Left renal pelvis (tissue), 4 donors: Measurements from ENCODE around the gene KCND3. TPM values are rescaled to one million over a fixed set of nuclear protein-coding genes. Genes with fewer than 3 reads are reported as not detected.

Experiments used
- DNase-seq, 4 donors: peaks; one replicate each; pipeline ENCODE4 v3.0.0-alpha.2; 2013; ENCODE audit warnings: low read depth in 4 of 4, low spot score in 3 of 4
- polyA plus RNA-seq, 4 donors: library from polyadenylated mRNA; unstranded; fragments of 120-200 nt; gene quantifications; one replicate each; pipeline ENCODE4 v1.2.1, GENCODE V29; 2013; ENCODE audit not compliant: insufficient read length in 4 of 4

KCND3 gene
- 1 to 10 TPM; 1.4 to 3.5 (median 1.9) TPM for polyA plus RNA-seq

DNA sequence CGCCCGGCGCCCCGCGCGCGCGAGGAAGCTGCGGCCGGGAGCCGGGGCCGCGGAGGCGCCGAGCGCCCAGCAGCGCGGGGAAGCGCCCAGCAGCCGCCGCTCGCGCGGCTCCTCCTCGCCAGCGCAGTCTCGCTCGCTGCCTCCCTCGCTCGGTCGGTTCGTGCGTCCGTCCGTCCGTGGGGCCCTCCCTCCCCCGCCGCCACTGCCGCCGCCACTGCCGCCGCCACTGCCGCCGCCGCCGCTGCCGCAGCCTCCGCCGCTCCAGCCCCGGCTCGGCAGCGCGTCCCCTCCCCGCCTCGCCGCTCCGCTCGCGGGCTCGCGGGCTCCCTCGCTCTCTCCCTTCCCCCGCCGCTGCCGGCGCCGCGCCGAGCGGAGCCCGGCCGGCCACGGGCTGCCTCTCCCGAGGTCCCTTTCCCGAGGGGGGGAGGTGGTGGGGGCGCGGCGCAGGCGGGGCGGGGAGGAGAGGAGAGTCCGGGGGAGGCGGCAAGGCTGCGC lies at the start of gene KCND3:
TSS of gene KCND3 (minus strand) at position 138 of the 495 bp plus-strand sequence.
- no peak for DNase-seq

- no peak for DNase-seq
Observed at GRCh38 chr1:112034277-112034676, 44.8 kb upstream of the KCND3 start.

GRCh38 chr1:112033439-112034120 lies 44.1 kb upstream of the KCND3 start:
- DNase-seq, result no peak

DNA sequence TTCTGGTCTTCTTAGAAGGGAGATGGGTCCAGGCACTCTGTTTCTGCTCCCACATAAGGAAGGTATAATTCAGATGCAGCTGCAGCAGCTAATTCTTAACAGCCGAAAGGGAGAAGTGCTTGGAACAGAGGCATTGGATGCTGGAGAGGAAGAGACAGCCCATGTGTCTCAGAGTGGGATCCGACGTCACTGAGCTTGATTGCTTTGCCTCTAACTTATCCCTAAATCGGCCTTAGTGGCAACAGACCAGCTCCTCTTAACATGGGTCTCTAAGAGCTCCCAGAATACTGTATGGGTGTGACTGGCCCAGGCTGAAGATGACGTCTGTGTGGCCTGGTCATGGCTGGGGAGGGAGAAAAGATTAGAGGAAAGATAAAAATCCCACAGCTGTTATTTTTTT lies 40.7 kb upstream of the KCND3 start:
- DNase-seq, result no peak

DNA sequence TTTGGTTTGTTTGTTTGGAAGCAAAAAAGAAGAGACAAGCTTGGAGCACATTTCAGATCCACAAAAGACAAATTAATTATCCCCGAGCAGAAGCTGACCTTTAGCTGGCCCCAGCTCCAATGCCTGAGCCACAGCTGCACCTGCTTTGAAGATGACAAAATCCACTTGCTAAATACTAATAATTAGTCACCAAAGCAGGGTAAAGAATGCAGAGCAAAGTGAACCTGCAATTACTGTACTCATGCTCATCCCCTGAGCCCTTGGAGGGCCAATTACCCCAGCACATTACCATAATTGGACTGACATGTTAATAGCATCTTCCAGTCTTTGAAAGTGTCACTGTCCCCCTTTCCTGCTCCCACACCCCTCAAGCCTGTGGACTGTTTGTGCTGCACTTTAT lies 38.2 kb upstream of the KCND3 start:
- DNase-seq, result no peak

- DNase-seq, result no peak
Observed at GRCh38 chr1:112026501-112026900, 37.0 kb upstream of the KCND3 start.

DNA sequence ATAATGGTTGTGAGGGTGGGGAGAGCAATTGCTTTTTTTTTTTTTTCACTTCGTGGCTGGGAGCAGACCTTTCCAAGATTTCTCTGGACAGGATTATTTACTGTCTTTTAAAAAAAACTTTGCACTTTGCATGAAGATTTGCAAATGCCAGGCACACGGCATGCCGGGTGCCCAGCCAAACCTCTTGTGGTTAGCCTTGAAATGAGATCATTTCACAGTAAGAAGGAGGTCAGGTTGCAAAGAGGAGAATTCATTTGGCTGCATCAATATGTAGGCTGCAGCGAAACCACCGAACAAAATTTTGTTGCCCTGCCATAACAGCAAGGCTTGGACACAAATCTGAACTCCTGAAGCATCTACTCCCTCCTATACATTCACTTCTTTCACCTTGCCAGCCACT lies 36.5 kb upstream of the KCND3 start:
- no peak for DNase-seq

DNA sequence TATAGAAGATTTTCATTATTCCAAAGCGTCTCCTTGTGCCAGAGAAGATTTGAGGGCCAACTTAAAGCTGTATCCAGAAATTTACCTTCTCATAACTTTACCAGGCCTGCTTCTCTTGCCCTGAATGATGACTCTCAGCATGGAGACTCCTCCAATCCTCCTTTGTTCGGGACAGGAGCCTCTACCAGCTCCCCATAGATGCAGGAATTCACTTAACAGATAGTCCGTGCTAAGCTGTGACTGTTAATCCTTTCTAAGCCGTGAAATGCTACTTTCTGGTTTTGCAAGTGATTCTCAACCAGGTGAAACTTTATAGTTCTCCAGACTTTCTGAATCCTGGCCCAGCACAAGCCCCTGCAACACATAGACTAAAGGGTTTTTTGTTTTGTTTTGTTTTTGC lies 31.8 kb upstream of the KCND3 start:
- no peak for DNase-seq

GRCh38 chr1:112017183-112017582 lies 27.7 kb upstream of the KCND3 start:
- DNase-seq, result no peak

DNA sequence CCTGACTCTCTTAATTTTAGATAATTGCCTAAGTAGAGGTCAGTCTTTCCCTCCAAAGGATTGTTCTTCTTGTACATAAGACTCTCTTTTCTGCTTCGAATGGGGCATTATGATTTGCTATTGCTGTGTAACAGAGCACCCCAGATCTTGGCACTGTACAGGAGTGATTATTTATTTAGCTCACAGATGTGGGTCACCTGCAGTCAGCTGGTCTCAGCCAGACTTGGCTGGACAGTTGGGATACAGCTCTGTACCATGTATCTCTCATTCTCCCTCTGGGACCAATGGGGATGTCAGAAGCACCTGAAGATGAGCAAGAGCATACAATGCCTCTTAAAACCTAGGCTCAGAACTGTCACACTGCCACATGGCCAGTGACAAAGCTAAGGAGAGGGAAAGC lies 23.4 kb upstream of the KCND3 start:
- no peak for DNase-seq

DNA sequence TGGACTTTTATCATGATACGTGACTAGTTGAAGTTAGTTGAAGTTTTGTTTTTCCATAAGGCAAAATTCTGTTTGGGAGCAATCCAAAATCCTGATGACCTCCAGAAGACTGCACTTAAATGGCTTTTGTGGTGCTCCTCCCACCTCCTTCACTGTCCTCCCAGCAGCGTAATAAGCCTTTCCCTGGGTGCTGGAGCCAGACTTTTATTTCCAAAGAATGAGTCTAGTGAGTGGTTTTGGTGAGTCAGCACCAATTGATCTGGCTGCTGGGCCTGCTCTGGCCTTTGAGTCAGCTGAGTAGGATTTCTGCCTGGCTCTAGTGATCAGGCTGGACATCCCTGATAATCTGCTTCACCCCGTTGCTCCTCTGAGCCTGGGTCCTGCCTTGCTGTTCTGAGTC lies 21.7 kb upstream of the KCND3 start:
- no peak for DNase-seq

- no peak for DNase-seq
Observed at GRCh38 chr1:112007169-112007568, 17.7 kb upstream of the KCND3 start.

GRCh38 chr1:112006416-112007025 lies 17.1 kb upstream of the KCND3 start:
- DNase-seq, result no peak

DNA sequence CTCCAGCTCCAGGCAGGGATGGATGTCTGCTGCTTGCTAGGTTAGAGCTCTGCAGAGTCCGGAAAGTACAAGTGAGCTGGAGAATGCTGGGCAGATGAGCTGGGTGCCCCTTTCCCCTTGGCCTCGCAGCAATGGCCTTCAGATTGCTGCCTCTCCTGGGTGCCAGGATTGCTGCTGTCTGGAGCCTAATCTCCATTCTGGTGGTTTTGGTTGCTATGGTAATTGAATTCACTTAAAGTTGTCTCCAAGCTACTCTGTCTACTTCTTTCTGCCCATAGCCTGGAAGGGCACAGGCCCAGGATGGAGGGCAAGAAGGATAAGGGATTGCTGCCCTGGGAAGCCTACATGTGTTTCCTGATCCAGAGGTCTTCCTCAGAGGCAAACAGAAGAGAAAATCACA lies 14.6 kb upstream of the KCND3 start:
- no peak for DNase-seq

GRCh38 chr1:112002514-112002913 lies 13.0 kb upstream of the KCND3 start:
- DNase-seq, result no peak

GRCh38 chr1:112001436-112001835 lies 12.0 kb upstream of the KCND3 start:
- DNase-seq, result no peak

DNA sequence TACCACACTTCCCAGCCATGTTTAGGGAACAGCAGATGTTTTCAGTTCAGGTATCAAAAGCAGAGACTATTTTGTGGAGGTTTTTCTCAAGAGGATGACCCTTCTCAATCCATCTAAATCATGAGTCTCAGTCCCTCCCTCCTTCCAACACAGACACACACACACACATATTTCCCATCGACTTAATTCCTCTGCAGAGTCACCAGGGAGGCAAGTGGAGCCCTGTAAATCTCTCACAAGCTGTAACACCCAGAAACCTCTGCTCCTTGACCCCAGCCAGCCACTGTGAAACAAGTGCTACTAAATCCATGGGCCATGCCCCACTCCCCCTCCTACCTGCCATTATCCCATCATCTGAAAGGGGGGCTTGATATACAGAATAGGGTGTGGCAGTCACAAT lies 10.6 kb upstream of the KCND3 start:
- DNase-seq, result no peak

- DNase-seq, result no peak
Observed at GRCh38 chr1:111998332-111998731, 8.9 kb upstream of the KCND3 start.

GRCh38 chr1:111992476-111992875 lies 3.0 kb upstream of the KCND3 start:
- DNase-seq, result no peak

DNA sequence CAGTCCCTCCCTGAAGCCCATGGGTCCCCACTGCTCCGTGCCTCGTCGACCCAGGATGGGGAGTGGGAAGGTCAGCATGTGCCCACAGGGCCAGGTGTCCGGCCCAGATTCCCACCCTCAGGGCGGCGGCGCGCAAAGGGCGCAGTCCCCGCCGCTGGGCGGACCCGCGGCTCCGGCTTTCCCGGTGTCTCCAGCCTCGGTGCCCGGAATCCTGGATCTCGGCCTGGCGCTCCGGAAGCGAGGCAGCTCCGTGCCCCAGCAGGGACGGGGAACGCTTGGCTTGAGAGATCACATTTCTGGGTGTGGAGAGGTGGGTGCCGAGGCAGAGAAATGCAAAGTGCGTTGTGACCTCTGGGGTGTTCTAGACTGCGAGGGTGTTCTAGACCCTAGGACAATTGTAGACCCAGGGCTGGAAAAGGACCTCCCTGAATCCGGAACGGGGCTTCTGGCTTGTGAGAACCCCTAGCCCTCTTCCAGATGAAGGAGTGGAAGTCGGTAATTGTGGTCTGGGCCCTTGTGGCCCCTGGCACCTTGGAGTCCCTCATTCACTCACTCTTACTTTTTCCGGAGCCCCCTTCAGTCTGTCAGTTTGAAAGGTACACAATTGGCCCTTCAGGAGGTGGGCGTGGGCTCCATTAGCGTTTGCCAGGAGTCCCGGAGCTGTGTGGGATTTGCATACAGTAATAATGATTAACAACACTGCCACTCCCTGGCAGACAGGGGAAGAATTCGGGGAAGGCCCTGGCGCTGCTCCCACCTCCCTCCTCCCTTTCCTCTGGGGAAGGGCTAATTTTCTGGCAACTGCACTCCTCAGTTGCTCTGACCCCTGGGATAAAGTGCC lies 1.6 kb upstream of the KCND3 start:
- DNase-seq, result no peak

GRCh38 chr1:111990026-111990877 lies 784 bp upstream of the KCND3 start:
- DNase-seq, result no peak
